Lower leg skin (tissue), 3 donors: ENCODE results near the gene COL4A1.

ENCODE experiments used
- CTCF ChIP-seq, 3 donors: fragments of 450-650 bp; IDR thresholded peaks; one replicate each; pipeline ENCODE4 v1.5.1; 2016; ENCODE audit warnings: antibody characterized with exemption in 3 of 3, mild to moderate bottlenecking in 3 of 3, moderate library complexity in 2 of 3
- POLR2A ChIP-seq, 2 donors: fragments of 450-650 bp; IDR thresholded peaks; one replicate each; pipeline ENCODE4 v1.6.1; 2016 to 2017; ENCODE audit warnings: antibody characterized with exemption in 2 of 2, mild to moderate bottlenecking in 1 of 2, moderate library complexity in 1 of 2

GRCh38 chr13:110251193-110251819 lies 55.7 kb downstream of the COL4A1 start:
- TF ChIP-seq CTCF (IDR thresholded peaks at IDR 0.05) (no peak), POLR2A (IDR thresholded peaks at IDR 0.05) (no peak)
